Caco-2 (cell line): ENCODE data around the gene TCF12. TPM values are rescaled to one million over a fixed set of nuclear protein-coding genes. Genes with fewer than 3 reads are reported as not detected.

ENCODE experiments used
- BruUV-seq: library from RNA; stranded (reverse); fragments of 400-500 nt; replicated peaks from 2 replicates; lab custom pipeline; 2021; lab: Mats Ljungman, UMichigan
- CTCF ChIA-PET: fragments of 300-600 bp; sonication (Branson Sonifier 250); formaldehyde crosslinking; loops from one replicate; lab custom pipeline; 2022; ENCODE audit warnings: antibody characterized with exemption; lab: Charles Lee
- POLR2A ChIA-PET: fragments of 300-600 bp; sonication (Branson Sonifier 250); formaldehyde crosslinking; loops from one replicate; lab custom pipeline; 2022; ENCODE audit warnings: antibody characterized with exemption; lab: Charles Lee
- DNase-seq, 2 experiments: peaks; one replicate each; pipeline versions ENCODE4 v3.0.0 to v3.0.0-alpha.2; 2020 to 2022
- H3K27me3 ChIP-seq: replicated peaks from 2 replicates; pipeline ENCODE4 v1.6.0; 2011; ENCODE audit warnings: low read length; ENCODE audit not compliant: control insufficient read depth, insufficient read depth
- H3K36me3 ChIP-seq: 2 replicates; pipeline ENCODE4 v1.5.1; 2011; ENCODE audit warnings: low read length; ENCODE audit not compliant: control insufficient read depth, insufficient read depth
- H3K4me1 ChIP-seq: fragments of 250-450 bp; sonication (Bioruptor Pico); 2 replicates; pipeline ENCODE4 v1.5.1; 2020; ENCODE audit warnings: mild to moderate bottlenecking
- H3K4me3 ChIP-seq: 2 replicates; pipeline ENCODE4 v1.5.1; 2011; ENCODE audit warnings: low read depth, mild to moderate bottlenecking, control low read depth, low read length
- H3K9me3 ChIP-seq: fragments of 250-450 bp; sonication (Bioruptor Pico); 2 replicates; pipeline ENCODE4 v1.5.1; 2020; ENCODE audit warnings: mild to moderate bottlenecking, moderate library complexity
- H3K27ac Mint-ChIP-seq: one replicate; pipeline ENCODE4 v1.8.0; 2022; ENCODE audit warnings: mixed read lengths; ENCODE audit not compliant: unreplicated experiment
- H3K27me3 Mint-ChIP-seq: one replicate; pipeline ENCODE4 v1.8.0; 2022; ENCODE audit warnings: mixed read lengths; ENCODE audit not compliant: insufficient read depth, unreplicated experiment
- H3K36me3 Mint-ChIP-seq: one replicate; pipeline ENCODE4 v1.8.0; 2022; ENCODE audit warnings: mild to moderate bottlenecking, mixed read lengths; ENCODE audit not compliant: insufficient read depth, unreplicated experiment
- H3K4me1 Mint-ChIP-seq: one replicate; pipeline ENCODE4 v1.8.0; 2022; ENCODE audit warnings: low read depth, mixed read lengths; ENCODE audit not compliant: unreplicated experiment
- H3K4me3 Mint-ChIP-seq: one replicate; pipeline ENCODE4 v1.8.0; 2022; ENCODE audit warnings: mild to moderate bottlenecking, moderate library complexity, mixed read lengths; ENCODE audit not compliant: unreplicated experiment
- H3K9me3 Mint-ChIP-seq: one replicate; pipeline ENCODE4 v1.8.0; 2022; ENCODE audit warnings: mixed read lengths; ENCODE audit not compliant: unreplicated experiment
- CTCF ChIP-seq, 2 experiments: fragments of 200-600 bp in 1 of 2; IDR thresholded peaks; 1 replicate in 1 of 2; 2 replicates in 1 of 2; pipeline versions ENCODE4 v1.5.1 to v1.8.0; 2011 to 2022; ENCODE audit warnings: antibody characterized with exemption in 1 of 2, control low read depth in 1 of 2, inconsistent platforms in 1 of 2, low read depth in 1 of 2, low read length in 1 of 2, mild to moderate bottlenecking in 1 of 2, moderate library complexity in 1 of 2; ENCODE audit not compliant: insufficient read depth in 1 of 2, severe bottlenecking in 1 of 2, unreplicated experiment in 1 of 2
- intact Hi-C: fragments of 100-400 bp; cut with micrococcal nuclease; formaldehyde crosslinking; loops from one replicate; pipeline ENCODE4 v1.10.0; 2022; ENCODE audit not compliant: unreplicated experiment
- total RNA-seq: library from RNA; stranded (reverse); gene quantifications from 2 replicates; pipeline ENCODE4 v1.2.3, GENCODE V29; 2022

Gene TCF12
- total RNA-seq, 1 experiment from 2014 or later, result 64.4 TPM

- BruUV-seq, result no TSS peak
- H3K36me3 Mint-ChIP-seq, result no peaks in the 10 kb centered on the region
- Histone ChIP-seq H3K36me3 (no peaks in the 10 kb centered on the region), H3K9me3 (no peaks in the 10 kb centered on the region), H3K4me3 (no peak overlapping the region), H3K4me1 (no peaks in the 10 kb centered on the region), H3K27me3 (no peaks in the 10 kb centered on the region)
- DNase-seq, result no peak
- peaks cover 8% of the 10 kb centered on the region for H3K4me1 Mint-ChIP-seq
- H3K27me3 Mint-ChIP-seq, result no peaks in the 10 kb centered on the region
- no peak overlapping the region for H3K27ac Mint-ChIP-seq
- H3K9me3 Mint-ChIP-seq, result no peaks in the 10 kb centered on the region
- ChIA-PET POLR2A (no interaction called here), CTCF (no interaction called here)
- intact Hi-C loops, result no loop called here
- TF ChIP-seq CTCF (IDR thresholded peaks at IDR 0.05; ENCODE audit: insufficient read depth in 1 of 2, low read depth in 1 of 2, low read length in 1 of 2, severe bottlenecking in 1 of 2, unreplicated experiment in 1 of 2), result no peak
- no peak overlapping the region for H3K4me3 Mint-ChIP-seq
Measured at GRCh38 chr15:57122080-57122840, 203.8 kb downstream of the TCF12 start.

- Histone ChIP-seq H3K9me3 (no peaks in the 10 kb centered on the region), H3K4me1 (no peaks in the 10 kb centered on the region), H3K4me3 (no peak overlapping the region), H3K36me3 (no peaks in the 10 kb centered on the region), H3K27me3 (no peaks in the 10 kb centered on the region)
- DNase-seq, result no peak
- H3K36me3 Mint-ChIP-seq, result no peaks in the 10 kb centered on the region
- H3K9me3 Mint-ChIP-seq, result no peaks in the 10 kb centered on the region
- intact Hi-C loops, result no loop called here
- no peaks in the 10 kb centered on the region for H3K4me1 Mint-ChIP-seq
- H3K4me3 Mint-ChIP-seq, result no peak overlapping the region
- H3K27ac Mint-ChIP-seq, result no peak overlapping the region
- no peaks in the 10 kb centered on the region for H3K27me3 Mint-ChIP-seq
- BruUV-seq, result no TSS peak
- CTCF ChIA-PET, result no interaction called here
- TF ChIP-seq CTCF (IDR thresholded peaks at IDR 0.05; ENCODE audit: insufficient read depth in 1 of 2, low read depth in 1 of 2, low read length in 1 of 2, severe bottlenecking in 1 of 2, unreplicated experiment in 1 of 2), result no peak
- POLR2A ChIA-PET, result no interaction called here
Measured at GRCh38 chr15:57124036-57124435, 205.6 kb downstream of the TCF12 start.

- no TSS peak for BruUV-seq
- CTCF ChIA-PET, result no interaction called here
- no peaks in the 10 kb centered on the region for H3K9me3 Mint-ChIP-seq
- Histone ChIP-seq H3K9me3 (no peaks in the 10 kb centered on the region), H3K4me3 (no peak overlapping the region), H3K27me3 (no peaks in the 10 kb centered on the region), H3K36me3 (no peaks in the 10 kb centered on the region), H3K4me1 (no peaks in the 10 kb centered on the region)
- DNase-seq, result no peak
- no peaks in the 10 kb centered on the region for H3K27me3 Mint-ChIP-seq
- no peak overlapping the region for H3K27ac Mint-ChIP-seq
- no peak for TF ChIP-seq CTCF (IDR thresholded peaks at IDR 0.05; ENCODE audit: insufficient read depth in 1 of 2, low read depth in 1 of 2, low read length in 1 of 2, severe bottlenecking in 1 of 2, unreplicated experiment in 1 of 2)
- POLR2A ChIA-PET, result no interaction called here
- no peak overlapping the region for H3K4me3 Mint-ChIP-seq
- intact Hi-C loops, result no loop called here
- H3K36me3 Mint-ChIP-seq, result no peaks in the 10 kb centered on the region
- no peaks in the 10 kb centered on the region for H3K4me1 Mint-ChIP-seq
Measured at GRCh38 chr15:57129064-57129463, 210.6 kb downstream of the TCF12 start.
